Parathyroid adenoma (tissue), 2 donors: ENCODE measurements around the gene CYB5A.

Source experiments
- H2AFZ ChIP-seq: fragments of 300-600 bp; sonication (generic); one replicate; pipeline ENCODE4 v1.7.0; 2017; ENCODE audit warnings: antibody characterized with exemption, mild to moderate bottlenecking
- H3K27ac ChIP-seq: fragments of 300-600 bp; sonication (generic); one replicate; pipeline ENCODE4 v1.7.0; 2017
- H3K27me3 ChIP-seq: fragments of 300-600 bp; sonication (generic); one replicate; pipeline ENCODE4 v1.7.0; 2017; ENCODE audit warnings: low read length; ENCODE audit not compliant: control insufficient read depth, insufficient read depth
- H3K36me3 ChIP-seq: fragments of 300-600 bp; sonication (generic); one replicate; pipeline ENCODE4 v1.7.0; 2017; ENCODE audit warnings: low read length; ENCODE audit not compliant: control insufficient read depth, insufficient read depth
- H3K4me1 ChIP-seq: fragments of 300-600 bp; sonication (generic); one replicate; pipeline ENCODE4 v1.7.0; 2017; ENCODE audit warnings: control low read depth
- H3K4me2 ChIP-seq: fragments of 300-600 bp; sonication (generic); one replicate; pipeline ENCODE4 v1.7.0; 2017; ENCODE audit warnings: low read length
- H3K4me3 ChIP-seq: fragments of 300-600 bp; sonication (generic); one replicate; pipeline ENCODE4 v1.7.0; 2017; ENCODE audit warnings: low read depth, low read length
- H3K79me2 ChIP-seq: fragments of 300-600 bp; sonication (generic); one replicate; pipeline ENCODE4 v1.7.0; 2017; ENCODE audit warnings: control low read depth
- H3K9ac ChIP-seq: fragments of 300-600 bp; sonication (generic); one replicate; pipeline ENCODE4 v1.7.0; 2017; ENCODE audit warnings: mild to moderate bottlenecking
- H3K9me3 ChIP-seq: fragments of 300-600 bp; sonication (generic); one replicate; pipeline ENCODE4 v1.7.0; 2017; ENCODE audit warnings: low read length; ENCODE audit not compliant: control insufficient read depth
- CTCF ChIP-seq: fragments of 300-600 bp; sonication (generic); IDR thresholded peaks from one replicate; pipeline ENCODE4 v1.7.0; 2017; ENCODE audit warnings: antibody characterized with exemption, mild to moderate bottlenecking
- donor health status: primary hyperparathyroidism.

CYB5A gene

GRCh38 chr18:74274700-74275099 is 17.1 kb downstream of the CYB5A start:
- H3K79me2 ChIP-seq = peaks cover 75% of the 10 kb centered on the region
- H3K4me3 ChIP-seq = no peak overlapping the region
- H3K4me2 ChIP-seq = no peak overlapping the region
- TF ChIP-seq CTCF = no peak
- no peaks in the 10 kb centered on the region for H3K9me3 ChIP-seq
- H3K4me1 ChIP-seq = peaks cover 35% of the 10 kb centered on the region
- no peak overlapping the region for H2AFZ ChIP-seq
- no peaks in the 10 kb centered on the region for H3K36me3 ChIP-seq
- no peak overlapping the region for H3K27ac ChIP-seq
- H3K9ac ChIP-seq = no peak overlapping the region
- H3K27me3 ChIP-seq = no peaks in the 10 kb centered on the region

- H3K4me3 ChIP-seq = no peak overlapping the region
- peak overlapping the region; percentile 17 for H3K27ac ChIP-seq
- H3K4me1 ChIP-seq = peaks cover 39% of the 10 kb centered on the region
- TF ChIP-seq CTCF = no peak
- peaks cover 69% of the 10 kb centered on the region for H3K79me2 ChIP-seq
- no peaks in the 10 kb centered on the region for H3K36me3 ChIP-seq
- no peaks in the 10 kb centered on the region for H3K9me3 ChIP-seq
- peak overlapping the region; percentile 25 for H3K4me2 ChIP-seq
- H3K27me3 ChIP-seq = no peaks in the 10 kb centered on the region
- no peak overlapping the region for H2AFZ ChIP-seq
- no peak overlapping the region for H3K9ac ChIP-seq
These were observed 18.4 kb downstream of the CYB5A start for GRCh38 chr18:74273394-74273793.

GRCh38 chr18:74271635-74272034 is 20.1 kb downstream of the CYB5A start:
- Histone ChIP-seq H3K4me2 (no peak overlapping the region), H2AFZ (no peak overlapping the region), H3K4me1 (peaks cover 33% of the 10 kb centered on the region), H3K79me2 (peaks cover 67% of the 10 kb centered on the region), H3K36me3 (no peaks in the 10 kb centered on the region), H3K9me3 (no peaks in the 10 kb centered on the region), H3K27ac (no peak overlapping the region), H3K4me3 (no peak overlapping the region), H3K9ac (no peak overlapping the region), H3K27me3 (no peaks in the 10 kb centered on the region)
- no peak for TF ChIP-seq CTCF

- H3K79me2 ChIP-seq = peaks cover 60% of the 10 kb centered on the region
- peaks cover 30% of the 10 kb centered on the region for H3K4me1 ChIP-seq
- H3K9me3 ChIP-seq = no peaks in the 10 kb centered on the region
- no peak for TF ChIP-seq CTCF
- H3K36me3 ChIP-seq = no peaks in the 10 kb centered on the region
- no peak overlapping the region for H3K4me2 ChIP-seq
- H3K4me3 ChIP-seq = no peak overlapping the region
- H2AFZ ChIP-seq = no peak overlapping the region
- H3K27me3 ChIP-seq = no peaks in the 10 kb centered on the region
- H3K9ac ChIP-seq = no peak overlapping the region
- no peak overlapping the region for H3K27ac ChIP-seq
These were observed 22.7 kb downstream of the CYB5A start for GRCh38 chr18:74268933-74269620.

- Histone ChIP-seq H3K4me1 (peaks cover 21% of the 10 kb centered on the region), H3K9ac (no peak overlapping the region), H3K4me3 (no peak overlapping the region)
These were observed 23.6 kb downstream of the CYB5A start for GRCh38 chr18:74268175-74268574.

More at GRCh38 chr18:74268175-74268574, 23.6 kb downstream of the CYB5A start:
- H3K36me3 ChIP-seq = no peaks in the 10 kb centered on the region
- H3K9me3 ChIP-seq = no peaks in the 10 kb centered on the region
- H3K4me2 ChIP-seq = no peak overlapping the region
- no peak overlapping the region for H3K27ac ChIP-seq
- no peak overlapping the region for H2AFZ ChIP-seq
- TF ChIP-seq CTCF = no peak
- H3K79me2 ChIP-seq = peaks cover 51% of the 10 kb centered on the region
- no peaks in the 10 kb centered on the region for H3K27me3 ChIP-seq
